ENCODE data around the gene ZNF445.

GRCh38 chr3:44509393-44509921, 32.0 kb upstream of the ZNF445 start:
- TF ChIP-seq, protein P1, sequence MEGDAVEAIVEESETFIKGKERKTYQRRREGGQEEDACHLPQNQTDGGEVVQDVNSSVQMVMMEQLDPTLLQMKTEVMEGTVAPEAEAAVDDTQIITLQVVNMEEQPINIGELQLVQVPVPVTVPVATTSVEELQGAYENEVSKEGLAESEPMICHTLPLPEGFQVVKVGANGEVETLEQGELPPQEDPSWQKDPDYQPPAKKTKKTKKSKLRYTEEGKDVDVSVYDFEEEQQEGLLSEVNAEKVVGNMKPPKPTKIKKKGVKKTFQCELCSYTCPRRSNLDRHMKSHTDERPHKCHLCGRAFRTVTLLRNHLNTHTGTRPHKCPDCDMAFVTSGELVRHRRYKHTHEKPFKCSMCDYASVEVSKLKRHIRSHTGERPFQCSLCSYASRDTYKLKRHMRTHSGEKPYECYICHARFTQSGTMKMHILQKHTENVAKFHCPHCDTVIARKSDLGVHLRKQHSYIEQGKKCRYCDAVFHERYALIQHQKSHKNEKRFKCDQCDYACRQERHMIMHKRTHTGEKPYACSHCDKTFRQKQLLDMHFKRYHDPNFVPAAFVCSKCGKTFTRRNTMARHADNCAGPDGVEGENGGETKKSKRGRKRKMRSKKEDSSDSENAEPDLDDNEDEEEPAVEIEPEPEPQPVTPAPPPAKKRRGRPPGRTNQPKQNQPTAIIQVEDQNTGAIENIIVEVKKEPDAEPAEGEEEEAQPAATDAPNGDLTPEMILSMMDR (conservative IDR thresholded peaks at IDR 0.05 in 1 of 2, IDR thresholded peaks at IDR 0.05 in 1 of 2; ENCODE audit: extremely low read depth in 1 of 2, insufficient read depth in 1 of 2, low read depth in 1 of 2, low read length in 2 of 2), result no peak
- no peak for TF ChIP-seq EZH2 (IDR thresholded peaks at IDR 0.05; ENCODE audit: borderline replicate concordance, low read length)
